GM18508 (cell line): ENCODE data around the gene NRCAM.

ENCODE experiments used
- ATAC-seq: cut with Tn5 transposase; IDR thresholded peaks from one replicate; pipeline ENCODE4 v1.9.1; 2021; ENCODE audit warnings: moderate number of reproducible peaks; ENCODE audit not compliant: insufficient read depth, unreplicated experiment

NRCAM gene

DNA sequence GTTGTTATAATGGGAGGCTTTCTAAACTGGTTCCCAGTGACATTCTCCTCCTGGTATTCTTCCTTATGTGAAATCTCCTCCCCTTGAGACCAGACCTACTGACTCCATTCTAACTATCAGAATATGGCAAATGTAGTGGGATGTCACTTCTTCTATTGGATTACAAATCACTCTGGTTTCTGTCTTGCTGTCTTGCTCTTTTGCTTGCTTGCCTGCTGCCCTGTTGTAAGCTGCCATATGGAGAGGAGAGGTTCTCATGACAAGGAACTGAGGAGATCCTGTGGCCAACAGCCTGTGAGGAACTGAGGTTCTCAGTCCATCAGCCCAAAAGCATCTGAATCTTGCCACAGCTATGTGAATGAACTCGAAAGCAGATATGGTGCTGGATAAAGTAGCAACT, 4.7 kb upstream of the NRCAM start:
- ATAC-seq: no peak

DNA sequence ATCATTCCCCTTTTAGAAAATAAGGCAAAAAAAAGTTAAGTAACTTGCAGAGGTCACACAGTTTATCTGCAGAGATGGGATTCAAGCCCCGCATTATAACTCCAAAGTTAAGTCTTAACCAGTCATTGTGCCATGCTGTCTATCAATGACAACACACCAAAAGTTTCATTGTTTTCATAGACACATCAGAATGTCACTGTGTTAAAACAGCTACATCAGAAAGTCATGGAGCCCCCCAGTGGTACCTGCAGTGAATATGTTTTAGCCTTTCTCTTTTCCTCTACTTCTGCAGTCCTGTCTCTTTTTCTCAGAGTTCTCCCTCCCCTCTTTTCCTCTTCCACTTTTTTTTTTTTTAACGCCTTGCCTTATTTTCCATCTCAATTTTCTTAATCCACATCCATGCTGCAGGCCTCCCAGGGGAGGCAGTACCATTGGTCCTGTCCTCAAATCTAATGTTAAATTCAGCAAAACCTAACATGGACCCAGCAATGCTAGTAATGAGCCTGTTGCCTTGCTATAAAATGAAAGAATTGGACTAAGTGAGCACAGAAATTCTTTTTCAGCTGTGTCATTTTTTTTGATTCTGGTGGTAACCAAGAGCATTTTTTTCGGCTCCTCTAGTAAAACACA, 3.8 kb upstream of the NRCAM start:
- ATAC-seq: no peak

GRCh38 chr7:108457871-108458270, 1.6 kb upstream of the NRCAM start:
- ATAC-seq: no peak

GRCh38 chr7:108456845-108457540, 757 bp upstream of the NRCAM start:
- ATAC-seq: no peak

DNA sequence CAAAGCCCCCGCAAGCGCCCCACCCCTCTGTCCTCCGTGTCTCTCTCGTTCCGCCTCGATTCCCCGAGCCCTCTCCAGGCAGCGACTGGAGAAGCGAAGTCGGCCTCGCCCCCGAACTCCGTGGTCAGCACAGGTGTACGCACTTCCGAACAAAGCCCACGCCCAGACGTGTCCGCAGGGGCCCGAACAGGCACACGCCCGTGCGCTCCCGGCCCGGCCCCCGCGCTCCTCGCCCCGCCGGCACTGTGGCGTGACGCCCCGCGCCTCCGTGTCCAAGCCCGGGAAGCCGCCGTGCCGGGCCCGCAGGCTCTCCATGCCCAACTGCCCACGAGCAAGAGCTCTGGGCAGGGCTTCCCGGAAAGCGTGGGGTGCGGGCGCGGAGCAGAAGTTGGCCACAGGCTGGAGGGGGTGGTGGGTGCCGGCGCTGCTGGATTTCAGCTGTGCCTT, 662 bp downstream of the NRCAM start:
- no peak for ATAC-seq

DNA sequence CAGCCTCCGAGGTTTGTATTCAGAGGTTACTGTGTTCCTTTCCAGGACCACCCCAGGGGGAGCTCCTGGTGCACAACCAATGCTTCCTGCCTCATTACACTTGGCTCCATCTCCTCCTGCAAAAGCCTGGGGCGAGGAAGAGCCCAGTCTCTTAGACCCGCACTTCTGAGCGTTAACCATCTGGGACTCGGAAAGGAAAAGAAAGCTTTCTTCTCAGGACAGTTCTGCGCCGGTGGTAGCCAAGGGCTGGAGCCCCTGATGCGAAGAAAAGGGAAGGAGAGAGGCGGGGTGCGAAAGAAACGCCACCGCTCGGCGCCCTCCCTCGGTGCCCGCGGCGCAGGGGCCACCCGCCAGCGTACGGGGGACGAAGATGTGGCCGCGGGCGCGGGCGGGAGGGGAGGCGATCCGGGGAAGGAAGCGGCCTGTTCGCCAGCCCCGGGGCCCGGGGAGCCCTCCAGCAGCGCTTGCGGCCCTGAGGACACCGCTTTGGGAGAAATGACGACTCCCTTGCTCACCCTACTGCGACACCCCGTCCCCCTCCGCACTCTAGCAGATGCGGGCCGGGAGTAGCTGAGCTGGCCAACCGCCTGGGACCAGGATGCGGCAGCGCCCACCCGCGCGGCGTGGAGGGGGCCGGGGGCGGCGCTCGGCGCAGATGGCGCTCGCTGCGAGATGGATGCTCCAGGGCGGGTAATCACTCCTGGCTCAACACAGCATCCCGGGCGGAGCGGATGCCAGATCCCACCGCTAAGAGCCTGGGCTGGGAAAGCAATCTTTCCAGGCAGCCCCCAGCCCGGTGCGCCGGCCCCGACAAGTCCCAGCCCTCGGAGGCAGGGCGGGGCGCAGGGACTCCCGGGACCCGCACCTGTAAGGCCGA, 1.3 kb downstream of the NRCAM start:
- ATAC-seq: no peak

DNA sequence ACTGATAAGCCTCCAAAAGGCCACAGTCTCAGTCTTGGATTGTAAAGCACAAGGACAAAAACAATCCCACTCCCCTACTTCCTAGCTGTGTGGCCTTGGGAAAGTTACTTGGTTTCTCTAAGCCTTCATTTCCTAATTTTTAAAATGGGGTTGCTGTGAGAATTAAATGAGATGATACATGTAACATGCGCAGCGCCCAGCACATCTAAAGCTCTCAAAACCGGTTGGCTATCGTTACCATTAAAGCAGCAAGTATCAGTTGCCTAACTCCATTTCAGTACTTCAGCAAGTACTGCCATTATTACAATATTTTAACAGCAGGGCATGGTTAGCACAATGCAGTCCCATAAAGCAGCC, 1.9 kb downstream of the NRCAM start:
- no peak for ATAC-seq

GRCh38 chr7:108453320-108453719, 2.9 kb downstream of the NRCAM start:
- ATAC-seq: no peak

DNA sequence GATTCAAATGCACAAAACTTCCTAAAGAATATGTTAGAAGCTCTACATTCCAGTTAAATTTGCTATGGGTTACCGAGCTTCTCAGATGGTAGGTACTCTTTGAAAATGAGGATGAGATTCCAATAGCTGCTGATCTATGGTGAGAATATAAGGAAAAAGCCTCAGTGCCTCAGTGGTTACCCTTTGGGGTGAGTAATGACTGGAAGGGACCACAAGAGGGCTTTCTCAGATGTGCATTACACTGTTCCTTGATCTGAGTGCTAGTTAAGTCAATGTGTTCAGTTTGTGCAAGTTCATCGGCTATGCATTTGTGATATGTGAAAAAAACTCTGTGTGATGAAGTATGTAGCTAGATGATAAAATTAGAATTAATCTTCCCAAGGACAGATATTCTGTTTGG, 3.5 kb downstream of the NRCAM start:
- ATAC-seq: peak; percentile 57

GRCh38 chr7:108451296-108451848, 4.9 kb downstream of the NRCAM start:
- ATAC-seq: no peak

DNA sequence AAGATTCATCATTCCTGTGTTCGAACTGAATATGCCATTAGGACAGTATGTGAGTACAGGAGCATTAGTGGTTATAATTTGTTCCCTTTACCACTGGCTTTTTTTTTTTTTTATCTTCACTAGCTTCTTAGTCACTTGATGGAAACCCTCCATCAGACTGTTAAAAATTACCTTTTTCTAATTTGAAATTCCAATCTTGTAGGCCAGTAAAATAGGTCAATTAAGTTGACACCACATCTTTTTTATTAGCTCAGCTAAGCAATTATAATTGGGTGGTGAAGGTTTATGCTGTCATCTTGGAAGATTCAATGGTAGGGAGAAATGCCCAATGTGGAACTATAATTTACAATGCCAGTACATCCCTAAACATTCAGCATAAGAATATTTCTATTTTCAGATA, 6.1 kb downstream of the NRCAM start:
- no peak for ATAC-seq

DNA sequence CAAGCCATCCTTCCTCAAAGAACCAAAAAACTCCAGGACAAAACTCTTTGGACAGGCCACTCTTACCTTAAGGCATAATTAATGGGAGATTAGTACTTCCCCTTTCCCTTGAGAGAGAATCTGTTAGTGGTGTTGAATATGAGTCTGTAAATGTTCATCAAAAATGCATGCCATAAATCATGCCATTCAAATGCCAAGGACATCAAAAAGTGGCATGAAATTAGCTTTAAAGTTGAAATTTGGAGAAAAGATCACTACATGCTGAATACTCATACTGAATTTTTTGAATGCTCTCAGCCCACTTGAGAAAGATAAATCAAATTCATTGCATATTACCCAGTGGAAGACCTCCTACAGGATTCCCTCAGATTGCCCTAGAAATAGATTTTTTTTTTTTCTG, 6.7 kb downstream of the NRCAM start:
- ATAC-seq: no peak

DNA sequence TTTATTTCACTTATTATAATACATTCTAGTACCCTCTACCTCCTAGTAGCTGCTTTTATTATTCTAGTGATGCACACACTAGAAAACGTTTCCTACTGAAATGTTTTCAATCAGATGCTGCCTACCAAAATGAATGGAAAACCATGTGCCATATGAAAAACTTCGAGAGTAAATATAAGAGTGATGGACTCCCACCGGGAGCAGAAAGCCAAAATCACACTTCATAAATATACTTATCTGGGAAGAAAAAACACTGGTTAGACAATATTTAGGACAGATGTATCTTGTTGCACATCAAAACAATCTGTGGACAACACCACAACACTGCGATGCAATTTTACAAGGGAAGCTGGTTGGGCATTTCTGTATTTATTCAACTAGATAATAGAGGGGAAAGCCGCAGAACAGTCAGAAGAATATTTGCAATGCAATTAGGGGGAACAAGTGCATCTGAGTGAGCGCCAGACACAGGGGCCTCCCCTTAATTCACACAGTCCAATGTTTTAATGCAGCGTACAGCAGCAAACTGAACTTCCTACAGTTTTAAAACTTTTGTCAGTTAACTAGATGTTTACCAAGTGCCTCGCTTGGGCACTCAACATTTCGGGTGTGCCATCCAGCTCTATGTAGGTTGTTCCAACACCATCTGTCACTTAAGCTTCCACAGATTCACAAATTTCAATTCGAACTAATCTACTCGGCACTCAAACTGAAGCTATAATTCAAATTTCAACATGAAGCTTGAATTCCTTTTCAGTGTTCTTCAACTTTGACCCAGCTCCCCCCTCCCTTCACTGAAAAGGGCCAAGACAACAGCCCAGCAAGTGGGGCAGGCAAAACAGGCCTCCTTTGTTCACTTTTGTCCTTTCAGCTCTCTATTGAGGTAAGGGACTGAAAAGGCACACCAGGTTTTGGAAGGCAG, 7.4 kb downstream of the NRCAM start:
- no peak for ATAC-seq

GRCh38 chr7:108442039-108442568, 14.1 kb downstream of the NRCAM start:
- ATAC-seq: no peak

GRCh38 chr7:108441392-108441955, 14.8 kb downstream of the NRCAM start:
- no peak for ATAC-seq

DNA sequence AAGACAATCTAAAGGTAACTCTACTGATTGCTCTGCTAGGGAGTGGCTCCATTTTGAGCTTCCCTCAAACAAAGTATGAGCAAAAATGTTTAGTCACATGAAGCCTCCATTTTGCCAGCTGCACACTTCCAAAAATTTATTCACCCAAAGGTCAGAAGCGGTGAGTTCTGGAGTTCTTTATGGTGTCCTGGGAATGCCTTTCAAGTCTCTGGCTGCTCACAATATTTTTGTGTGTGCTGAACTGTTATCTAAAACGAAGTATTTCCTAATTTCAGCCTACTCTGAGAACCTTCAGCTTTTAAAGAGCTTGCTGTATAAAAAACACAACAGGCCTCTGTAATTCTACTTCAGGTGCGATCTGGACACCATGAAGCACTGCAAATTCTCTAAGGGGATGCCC, 15.6 kb downstream of the NRCAM start:
- no peak for ATAC-seq

GRCh38 chr7:108436906-108437305, 19.3 kb downstream of the NRCAM start:
- ATAC-seq: no peak

DNA sequence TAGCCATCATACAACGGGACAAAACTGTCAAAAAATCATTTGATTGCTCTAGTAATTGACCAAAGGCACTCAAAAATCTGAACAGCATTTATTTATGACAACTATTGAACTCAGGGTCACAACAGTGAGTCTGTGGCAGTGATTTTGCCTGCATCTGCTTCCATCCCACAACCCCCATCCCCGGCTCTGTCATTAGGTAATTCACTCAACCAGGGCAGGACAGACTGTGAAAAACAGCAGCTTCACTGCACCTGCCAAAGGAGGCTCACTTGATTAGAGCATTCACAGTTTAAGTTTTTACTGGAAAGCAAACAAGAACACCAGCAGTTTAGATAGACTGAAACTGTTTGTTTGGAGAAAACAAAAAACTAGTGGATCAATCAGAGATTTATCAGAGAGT, 22.2 kb downstream of the NRCAM start:
- ATAC-seq: no peak

DNA sequence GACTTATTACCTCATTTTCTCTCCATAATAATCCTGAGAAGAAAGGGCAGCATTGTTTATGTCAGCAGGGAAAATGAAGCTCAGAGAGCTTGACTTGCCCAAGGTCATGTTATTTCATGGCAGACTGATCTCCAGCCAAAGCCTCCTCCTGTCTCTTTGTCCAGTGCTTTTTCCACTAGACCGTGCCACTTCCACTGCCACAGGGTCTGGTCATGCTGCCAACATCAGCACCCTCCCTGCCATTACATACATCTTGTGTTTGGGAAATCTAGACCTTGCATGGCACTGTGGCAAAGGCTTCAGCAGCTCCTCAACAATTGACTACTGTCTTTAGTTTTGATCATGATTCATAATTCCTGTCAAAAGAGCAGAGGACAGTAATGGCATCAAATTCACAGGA, 25.1 kb downstream of the NRCAM start:
- ATAC-seq: no peak
